ENCODE results near the gene METTL21A.

METTL21A gene

GRCh38 chr2:207594264-207594663 lies 30.9 kb downstream of the METTL21A start:
- Histone ChIP-seq H3K27ac (ENCODE audit: low read depth, low read length) (no peak overlapping the region), H3K4me1 (ENCODE audit: insufficient read depth, low read length) (no peaks in the 10 kb centered on the region), H3K9me3 (ENCODE audit: low read length) (no peaks in the 10 kb centered on the region), H3K36me3 (ENCODE audit: insufficient read depth, low read length) (peaks cover 16% of the 10 kb centered on the region), H3K4me3 (ENCODE audit: low read depth in 1 of 2, low read length in 2 of 2) (no peak overlapping the region), H3K27me3 (ENCODE audit: control insufficient read depth in 1 of 2, insufficient read depth in 2 of 2, low read length in 2 of 2) (no peaks in the 10 kb centered on the region), H3K9ac (ENCODE audit: low read length) (no peak overlapping the region)

GRCh38 chr2:207593277-207593676 lies 31.9 kb downstream of the METTL21A start:
- Histone ChIP-seq H3K4me3 (ENCODE audit: low read depth in 1 of 2, low read length in 2 of 2) (no peak overlapping the region), H3K36me3 (ENCODE audit: insufficient read depth, low read length) (peaks cover 18% of the 10 kb centered on the region), H3K27ac (ENCODE audit: low read depth, low read length) (no peak overlapping the region), H3K9ac (ENCODE audit: low read length) (no peak overlapping the region), H3K9me3 (ENCODE audit: low read length) (no peaks in the 10 kb centered on the region), H3K27me3 (ENCODE audit: control insufficient read depth in 1 of 2, insufficient read depth in 2 of 2, low read length in 2 of 2) (no peaks in the 10 kb centered on the region), H3K4me1 (ENCODE audit: insufficient read depth, low read length) (no peaks in the 10 kb centered on the region)

GRCh38 chr2:207589143-207589542 lies 36.1 kb downstream of the METTL21A start:
- Histone ChIP-seq H3K4me3 (ENCODE audit: low read depth in 1 of 2, low read length in 2 of 2) (no peak overlapping the region), H3K36me3 (ENCODE audit: insufficient read depth, low read length) (peaks cover 16% of the 10 kb centered on the region), H3K27me3 (ENCODE audit: control insufficient read depth in 1 of 2, insufficient read depth in 2 of 2, low read length in 2 of 2) (no peaks in the 10 kb centered on the region), H3K9ac (ENCODE audit: low read length) (no peak overlapping the region), H3K27ac (ENCODE audit: low read depth, low read length) (no peak overlapping the region), H3K4me1 (ENCODE audit: insufficient read depth, low read length) (no peaks in the 10 kb centered on the region), H3K9me3 (ENCODE audit: low read length) (no peaks in the 10 kb centered on the region)

- H3K27me3 ChIP-seq (ENCODE audit: control insufficient read depth in 1 of 2, insufficient read depth in 2 of 2, low read length in 2 of 2) = no peaks in the 10 kb centered on the region
- peaks cover 16% of the 10 kb centered on the region for H3K36me3 ChIP-seq (ENCODE audit: insufficient read depth, low read length)
- H3K4me1 ChIP-seq (ENCODE audit: insufficient read depth, low read length) = no peaks in the 10 kb centered on the region
- H3K4me3 ChIP-seq (ENCODE audit: low read depth in 1 of 2, low read length in 2 of 2) = no peak overlapping the region
- no peaks in the 10 kb centered on the region for H3K9me3 ChIP-seq (ENCODE audit: low read length)
- no peak overlapping the region for H3K27ac ChIP-seq (ENCODE audit: low read depth, low read length)
- no peak overlapping the region for H3K9ac ChIP-seq (ENCODE audit: low read length)
Observed at GRCh38 chr2:207587305-207587704, 37.9 kb downstream of the METTL21A start.

- no peaks in the 10 kb centered on the region for H3K9me3 ChIP-seq (ENCODE audit: low read length)
- no peaks in the 10 kb centered on the region for H3K27me3 ChIP-seq (ENCODE audit: control insufficient read depth in 1 of 2, insufficient read depth in 2 of 2, low read length in 2 of 2)
- no peak overlapping the region for H3K27ac ChIP-seq (ENCODE audit: low read depth, low read length)
- H3K4me1 ChIP-seq (ENCODE audit: insufficient read depth, low read length) = no peaks in the 10 kb centered on the region
- H3K36me3 ChIP-seq (ENCODE audit: insufficient read depth, low read length) = peaks cover 31% of the 10 kb centered on the region
- no peak overlapping the region for H3K9ac ChIP-seq (ENCODE audit: low read length)
- no peak overlapping the region for H3K4me3 ChIP-seq (ENCODE audit: low read depth in 1 of 2, low read length in 2 of 2)
Observed at GRCh38 chr2:207584952-207585351, 40.2 kb downstream of the METTL21A start.

GRCh38 chr2:207571370-207571769 lies 53.8 kb downstream of the METTL21A start:
- no peaks in the 10 kb centered on the region for H3K27me3 ChIP-seq (ENCODE audit: control insufficient read depth in 1 of 2, insufficient read depth in 2 of 2, low read length in 2 of 2)
- H3K9me3 ChIP-seq (ENCODE audit: low read length) = no peaks in the 10 kb centered on the region
- no peaks in the 10 kb centered on the region for H3K4me1 ChIP-seq (ENCODE audit: insufficient read depth, low read length)
- no peak overlapping the region for H3K27ac ChIP-seq (ENCODE audit: low read depth, low read length)
- H3K4me3 ChIP-seq (ENCODE audit: low read depth in 1 of 2, low read length in 2 of 2) = no peak overlapping the region
- H3K36me3 ChIP-seq (ENCODE audit: insufficient read depth, low read length) = peaks cover 30% of the 10 kb centered on the region
- no peak overlapping the region for H3K9ac ChIP-seq (ENCODE audit: low read length)

GRCh38 chr2:207567671-207568070 lies 57.5 kb downstream of the METTL21A start:
- Histone ChIP-seq H3K27me3 (ENCODE audit: control insufficient read depth in 1 of 2, insufficient read depth in 2 of 2, low read length in 2 of 2) (no peaks in the 10 kb centered on the region), H3K27ac (ENCODE audit: low read depth, low read length) (no peak overlapping the region), H3K9me3 (ENCODE audit: low read length) (no peaks in the 10 kb centered on the region), H3K36me3 (ENCODE audit: insufficient read depth, low read length) (peaks cover 21% of the 10 kb centered on the region), H3K9ac (ENCODE audit: low read length) (no peak overlapping the region), H3K4me3 (ENCODE audit: low read depth in 1 of 2, low read length in 2 of 2) (no peak overlapping the region), H3K4me1 (ENCODE audit: insufficient read depth, low read length) (no peaks in the 10 kb centered on the region)

GRCh38 chr2:207565736-207566500 lies 59.3 kb downstream of the METTL21A start:
- H3K9me3 ChIP-seq (ENCODE audit: low read length) = no peaks in the 10 kb centered on the region
- H3K4me1 ChIP-seq (ENCODE audit: insufficient read depth, low read length) = no peaks in the 10 kb centered on the region
- peaks cover 19% of the 10 kb centered on the region for H3K36me3 ChIP-seq (ENCODE audit: insufficient read depth, low read length)
- H3K27me3 ChIP-seq (ENCODE audit: control insufficient read depth in 1 of 2, insufficient read depth in 2 of 2, low read length in 2 of 2) = no peaks in the 10 kb centered on the region
- H3K9ac ChIP-seq (ENCODE audit: low read length) = no peak overlapping the region
- H3K27ac ChIP-seq (ENCODE audit: low read depth, low read length) = no peak overlapping the region
- H3K4me3 ChIP-seq (ENCODE audit: low read depth in 1 of 2, low read length in 2 of 2) = no peak overlapping the region
